IMR-90 (cell line): ENCODE measurements around the gene SYT2. TPM values are rescaled to one million over a fixed set of nuclear protein-coding genes. Genes with fewer than 3 reads are reported as not detected.
"Not testable (repeated sequence)": the region's sequence is repeated elsewhere in the genome, so short reads cannot be mapped to it uniquely, and the experiment has no call there.

Experiments
- ATAC-seq: fragments of 200-7000 bp; cut with Tn5 transposase; 2 replicates; pipeline ENCODE4 v1.9.1; 2020; ENCODE audit warnings: low read depth, mild to moderate bottlenecking, moderate library complexity
- BruUV-seq: library from RNA; stranded (reverse); fragments of 400-500 nt; replicated peaks from 2 replicates; lab custom pipeline; 2021; lab: Mats Ljungman, UMichigan
- CTCF ChIA-PET: fragments of 300-600 bp; formaldehyde crosslinking; extraction: SDS; loops from one replicate; lab custom pipeline; 2021; ENCODE audit warnings: antibody characterized with exemption; lab: Yijun Ruan, JAX
- POLR2A ChIA-PET: fragments of 300-600 bp; sonication (Branson Sonifier 250); formaldehyde crosslinking; loops from one replicate; lab custom pipeline; 2022; ENCODE audit warnings: antibody characterized with exemption; ENCODE audit not compliant: unreplicated experiment; lab: Charles Lee
- DNase-seq: peaks from one replicate; pipeline ENCODE4 v3.0.0; 2013
- H2AFZ ChIP-seq: replicated peaks from 2 replicates; pipeline ENCODE3; 2013; ENCODE audit warnings: low read length, mild to moderate bottlenecking; ENCODE audit not compliant: poor library complexity
- H2AK5ac ChIP-seq: 2 replicates; pipeline ENCODE4 v1.6.1; 2013; ENCODE audit warnings: low read depth, low read length, inconsistent platforms
- H2AK9ac ChIP-seq: replicated peaks from 2 replicates; pipeline ENCODE3; 2013; ENCODE audit warnings: mild to moderate bottlenecking, low read depth, low read length, moderate library complexity; ENCODE audit not compliant: poor library complexity
- H2BK120ac ChIP-seq: 2 replicates; pipeline ENCODE4 v1.6.1; 2013; ENCODE audit warnings: low read depth, low read length, inconsistent platforms
- H2BK15ac ChIP-seq: 3 replicates; pipeline ENCODE4 v1.6.1; 2013; ENCODE audit warnings: low read depth, low read length, inconsistent platforms
- H2BK20ac ChIP-seq: 2 replicates; pipeline ENCODE4 v1.6.1; 2013; ENCODE audit warnings: low read depth, mild to moderate bottlenecking, inconsistent platforms, low read length, moderate library complexity
- H2BK5ac ChIP-seq: 2 replicates; pipeline ENCODE4 v1.6.1; 2013; ENCODE audit warnings: mild to moderate bottlenecking, low read depth, low read length, inconsistent platforms; ENCODE audit not compliant: poor library complexity, severe bottlenecking
- H3K14ac ChIP-seq: replicated peaks from 2 replicates; pipeline ENCODE4 v1.6.1; 2013; ENCODE audit warnings: low read depth, low read length, inconsistent platforms
- H3K18ac ChIP-seq: 2 replicates; pipeline ENCODE4 v1.6.1; 2013; ENCODE audit warnings: low read depth, low read length, control low read depth
- H3K23ac ChIP-seq: 2 replicates; pipeline ENCODE4 v1.6.1; 2013; ENCODE audit warnings: low read depth, low read length, inconsistent platforms
- H3K27ac ChIP-seq: 2 replicates; pipeline ENCODE4 v1.5.1; 2013; ENCODE audit warnings: mild to moderate bottlenecking, control low read depth, low read length; ENCODE audit not compliant: insufficient read depth
- H3K27me3 ChIP-seq: 2 replicates; pipeline ENCODE4 v1.6.1; 2013; ENCODE audit warnings: low read length; ENCODE audit not compliant: control insufficient read depth, insufficient read depth
- H3K36me3 ChIP-seq: 2 replicates; pipeline ENCODE4 v1.6.1; 2013; ENCODE audit warnings: low read length, mixed read lengths; ENCODE audit not compliant: control insufficient read depth, insufficient read depth
- H3K4ac ChIP-seq: 2 replicates; pipeline ENCODE4 v1.6.1; 2013; ENCODE audit warnings: low read depth, low read length, inconsistent platforms
- H3K4me1 ChIP-seq: 2 replicates; pipeline ENCODE4 v1.6.1; 2013; ENCODE audit warnings: low read length, mixed read lengths; ENCODE audit not compliant: control insufficient read depth, insufficient read depth
- H3K4me2 ChIP-seq: 2 replicates; pipeline ENCODE4 v1.6.1; 2013; ENCODE audit warnings: low read depth, mild to moderate bottlenecking, control low read depth, low read length, moderate library complexity
- H3K4me3 ChIP-seq: 2 replicates; pipeline ENCODE4 v1.5.1; 2013; ENCODE audit warnings: low read depth, mild to moderate bottlenecking, control low read depth, low read length, moderate library complexity; ENCODE audit not compliant: insufficient read depth
- H3K56ac ChIP-seq: 2 replicates; pipeline ENCODE4 v1.6.1; 2013; ENCODE audit warnings: low read length, inconsistent platforms; ENCODE audit not compliant: insufficient read depth; ENCODE audit errors: extremely low read depth
- H3K79me1 ChIP-seq, 2 experiments: 2 replicates each; pipeline ENCODE4 v1.6.1; 2013; ENCODE audit warnings: low read length in 2 of 2, inconsistent platforms in 1 of 2, low read depth in 1 of 2
- H3K9ac ChIP-seq: 2 replicates; pipeline ENCODE4 v1.6.1; 2013; ENCODE audit warnings: low read depth, low read length, control low read depth
- H3K9me1 ChIP-seq: 2 replicates; pipeline ENCODE4 v1.6.1; 2013; ENCODE audit warnings: low read length, inconsistent platforms; ENCODE audit not compliant: insufficient read depth
- H3K9me3 ChIP-seq: 2 replicates; pipeline ENCODE4 v1.6.1; 2013; ENCODE audit warnings: low read length; ENCODE audit not compliant: control insufficient read depth, insufficient read depth
- H4K20me1 ChIP-seq: 2 replicates; pipeline ENCODE4 v1.6.1; 2013; ENCODE audit warnings: low read length, inconsistent platforms; ENCODE audit not compliant: insufficient read depth
- H4K5ac ChIP-seq: 2 replicates; pipeline ENCODE4 v1.6.1; 2013; ENCODE audit warnings: mild to moderate bottlenecking, low read depth, low read length, control low read depth
- H4K8ac ChIP-seq, 2 experiments: 2 replicates each; pipeline ENCODE4 v1.6.1; 2013; ENCODE audit warnings: low read depth in 2 of 2, low read length in 2 of 2, control low read depth in 1 of 2, inconsistent platforms in 1 of 2
- H4K91ac ChIP-seq: 2 replicates; pipeline ENCODE4 v1.6.1; 2013; ENCODE audit warnings: low read depth, low read length, inconsistent platforms; ENCODE audit not compliant: insufficient read depth
- WGBS, 2 experiments: methylation state at CpG; one replicate each; pipeline versions ENCODE4 v1.1.5 to v1.1.7; 2013; ENCODE audit warnings: missing lambda C conversion rate in 2 of 2; ENCODE audit not compliant: insufficient read length in 1 of 2; ENCODE audit errors: extremely low coverage in 2 of 2; 5-methylcytosine and 5-hydroxymethylcytosine counted together
- dilution Hi-C: fragments of 300-500 bp; cut with HindIII; formaldehyde crosslinking; loops from one replicate; pipeline ENCODE4 v1.14.3; 2018; ENCODE audit warnings: low sequenced_read_pairs; ENCODE audit not compliant: unreplicated experiment
- in situ Hi-C: fragments of 300-500 bp; cut with MboI; formaldehyde crosslinking; loops from 3 replicates; pipeline ENCODE4 v1.14.3; 2019; ENCODE audit warnings: low sequenced_read_pairs, inconsistent platforms, mixed read lengths
- intact Hi-C: fragments of 100-400 bp; cut with micrococcal nuclease; formaldehyde crosslinking; loops from 2 replicates; pipeline ENCODE4 v1.10.0; 2022
- polyA plus RNA-seq, 3 experiments: library from polyadenylated mRNA; depleted of rRNA; stranded (reverse); fragments of >200 nt; gene quantifications; 2 replicates each; pipeline ENCODE4 v1.2.3, GENCODE V29; 2012; ENCODE audit warnings: low replicate concordance in 1 of 3
- total RNA-seq: library from RNA; depleted of rRNA; stranded (reverse); fragments of >200 nt; gene quantifications from 2 replicates; pipeline ENCODE4 v1.2.3, GENCODE V29; 2012

SYT2 gene
- total and polyA plus RNA-seq, 2 of the 4 experiments (the other 2 are of a cell fraction): under 0.01 TPM

DNA sequence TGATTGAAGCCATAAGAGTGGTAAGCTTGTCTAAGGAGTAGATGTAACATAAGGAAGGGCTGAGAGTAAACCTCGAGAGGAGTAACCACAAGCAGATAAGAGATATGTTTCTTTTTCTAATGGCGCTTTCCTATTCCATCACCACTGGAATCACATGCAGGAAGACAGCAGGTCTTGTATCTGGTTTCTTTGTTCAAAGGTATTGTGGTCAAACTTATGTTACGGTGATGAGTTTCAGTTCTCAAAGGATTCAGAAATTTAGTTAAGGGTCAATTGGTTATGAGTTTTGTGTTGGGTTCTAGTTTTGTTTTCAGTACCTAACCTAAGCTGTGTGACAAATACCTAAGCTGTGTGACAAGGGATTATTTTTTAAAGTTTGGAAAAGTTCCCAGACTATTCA is 163.5 kb downstream of the SYT2 start:
- in situ Hi-C loops: not testable (repeated sequence)

GRCh38 chr1:202546377-202546776 is 163.9 kb downstream of the SYT2 start:
- DNase-seq, CTCF ChIA-PET, H3K9ac ChIP-seq, H3K27ac ChIP-seq, H4K8ac ChIP-seq, H4K91ac ChIP-seq, dilution Hi-C loops, H2AK9ac ChIP-seq, H3K9me3 ChIP-seq, H4K20me1 ChIP-seq, H2BK5ac ChIP-seq, H3K27me3 ChIP-seq, H3K36me3 ChIP-seq, H3K18ac ChIP-seq, H3K56ac ChIP-seq, in situ Hi-C loops, H2AK5ac ChIP-seq, H4K5ac ChIP-seq, H2BK120ac ChIP-seq, ATAC-seq, H3K4ac ChIP-seq, H3K14ac ChIP-seq, H3K4me1 ChIP-seq, POLR2A ChIA-PET, intact Hi-C loops, H3K9me1 ChIP-seq, H2BK15ac ChIP-seq, H3K4me2 ChIP-seq, H2BK20ac ChIP-seq, H3K23ac ChIP-seq, H3K4me3 ChIP-seq, H2AFZ ChIP-seq, BruUV-seq: not testable (repeated sequence)
- 90% methylated on average over 2 of the region's 3 CpGs; no CpG with 5 or more reads in 1 of the 2 experiments for WGBS, 2 experiments
- H3K79me1 ChIP-seq: peaks cover 3 to 12% of the 10 kb centered on the region in 2 experiments; a peak in 3 of 4 replicates

More for the DNA sequence above, 163.5 kb downstream of the SYT2 start:
- H3K27me3 ChIP-seq, H3K79me1 ChIP-seq, H3K4me3 ChIP-seq, H2BK15ac ChIP-seq, H4K20me1 ChIP-seq, CTCF ChIA-PET, H3K9ac ChIP-seq, H2BK20ac ChIP-seq, H3K4me1 ChIP-seq, H2AK9ac ChIP-seq, DNase-seq, POLR2A ChIA-PET, H3K23ac ChIP-seq, H3K56ac ChIP-seq, dilution Hi-C loops, H3K36me3 ChIP-seq, H3K4ac ChIP-seq, H3K18ac ChIP-seq, H3K9me3 ChIP-seq, H4K5ac ChIP-seq, ATAC-seq, H2BK120ac ChIP-seq, H2AFZ ChIP-seq, H2BK5ac ChIP-seq, BruUV-seq, H4K91ac ChIP-seq, H3K27ac ChIP-seq, H4K8ac ChIP-seq, H3K14ac ChIP-seq, H2AK5ac ChIP-seq, intact Hi-C loops, H3K4me2 ChIP-seq, H3K9me1 ChIP-seq: not testable (repeated sequence)
- no CpG with 5 or more reads among the region's 3 CpGs for WGBS, 2 experiments
